Measurements from ENCODE around the gene ING5. TPM values are rescaled to one million over a fixed set of nuclear protein-coding genes. Genes with fewer than 3 reads are reported as not detected.
"Not testable (repeated sequence)": the region's sequence is repeated elsewhere in the genome, so short reads cannot be mapped to it uniquely, and the experiment has no call there.

ING5 gene
- total RNA-seq, result 32.4 TPM

GRCh38 chr2:241701399-241702154 lies at the start of gene ING5:
Gene ING5 (plus strand): TSS chr2:241702039. CDS start chr2:241702066, 27 bp downstream.
- peak; percentile 77 for DNase-seq

- no peak for DNase-seq
These were observed 49.7 kb upstream of the ING5 start for GRCh38 chr2:241652142-241652541.

GRCh38 chr2:241652722-241653121 lies 49.1 kb upstream of the ING5 start:
- no peak for DNase-seq

- DNase-seq, result no peak
These were observed 48.6 kb upstream of the ING5 start for GRCh38 chr2:241653210-241653750.

- no peak for DNase-seq
These were observed 47.3 kb upstream of the ING5 start for GRCh38 chr2:241654551-241654950.

GRCh38 chr2:241655516-241656189 lies 46.2 kb upstream of the ING5 start:
- DNase-seq, result no peak

GRCh38 chr2:241656190-241656741 lies 45.6 kb upstream of the ING5 start:
- no peak for DNase-seq

GRCh38 chr2:241657786-241658254 lies 44.0 kb upstream of the ING5 start:
- DNase-seq, result no peak

GRCh38 chr2:241658296-241658695 lies 43.5 kb upstream of the ING5 start:
- no peak for DNase-seq

- DNase-seq, result peak; percentile 39
These were observed 42.6 kb upstream of the ING5 start for GRCh38 chr2:241659150-241659739.

- no peak for DNase-seq
These were observed 41.1 kb upstream of the ING5 start for GRCh38 chr2:241660593-241661213.

GRCh38 chr2:241662731-241663130 lies 39.1 kb upstream of the ING5 start:
- DNase-seq, result not testable (repeated sequence)

- DNase-seq, result no peak
These were observed 36.0 kb upstream of the ING5 start for GRCh38 chr2:241665731-241666440.

GRCh38 chr2:241666627-241667400 lies 35.0 kb upstream of the ING5 start:
- no peak for DNase-seq

GRCh38 chr2:241668354-241668753 lies 33.5 kb upstream of the ING5 start:
- no peak for DNase-seq

GRCh38 chr2:241668839-241669238 lies 33.0 kb upstream of the ING5 start:
- no peak for DNase-seq

- DNase-seq, result no peak
These were observed 31.3 kb upstream of the ING5 start for GRCh38 chr2:241670333-241671110.

- no peak for DNase-seq
These were observed 30.2 kb upstream of the ING5 start for GRCh38 chr2:241671457-241672240.
